ENCODE results near the gene ARSJ.

The ARSJ gene

DNA sequence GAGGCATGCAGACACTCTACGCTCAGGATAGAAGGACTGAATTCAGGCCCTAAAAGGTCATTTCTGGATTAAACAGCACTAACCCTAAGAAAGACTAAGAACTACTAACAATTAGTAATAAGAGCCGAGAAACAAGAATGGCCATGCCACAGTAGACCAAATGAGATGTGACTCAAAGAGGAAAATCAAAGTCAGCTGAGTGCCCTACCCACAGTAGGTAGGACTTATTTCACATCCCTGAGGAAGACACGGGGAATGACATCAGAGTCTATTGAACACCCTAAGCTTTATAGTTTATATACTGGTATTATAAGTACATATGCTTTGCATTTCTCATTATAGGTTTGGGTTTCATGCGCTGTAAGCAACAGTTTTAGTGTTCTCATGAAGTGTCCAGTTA, 2.7 kb upstream of the ARSJ start:
- no peak for DNase-seq

DNA sequence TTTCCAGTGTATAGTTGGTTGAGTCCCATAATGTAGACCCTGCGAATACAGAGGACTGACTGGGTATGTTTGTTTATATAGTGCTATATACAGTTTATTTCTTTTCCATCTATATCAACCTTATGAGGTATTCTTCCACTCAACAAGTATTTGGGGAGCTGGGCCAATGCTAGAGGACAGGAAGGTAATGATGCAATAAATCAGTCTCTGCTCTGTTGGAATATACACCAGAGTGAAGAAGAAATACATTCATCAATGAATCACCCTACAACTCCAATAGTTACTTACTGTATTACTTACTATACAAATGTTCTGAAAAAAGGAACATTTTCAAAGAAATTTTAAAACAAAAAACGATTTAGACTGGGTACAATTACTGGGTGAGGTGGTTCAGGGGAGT, 2.1 kb upstream of the ARSJ start:
- no peak for DNase-seq

DNA sequence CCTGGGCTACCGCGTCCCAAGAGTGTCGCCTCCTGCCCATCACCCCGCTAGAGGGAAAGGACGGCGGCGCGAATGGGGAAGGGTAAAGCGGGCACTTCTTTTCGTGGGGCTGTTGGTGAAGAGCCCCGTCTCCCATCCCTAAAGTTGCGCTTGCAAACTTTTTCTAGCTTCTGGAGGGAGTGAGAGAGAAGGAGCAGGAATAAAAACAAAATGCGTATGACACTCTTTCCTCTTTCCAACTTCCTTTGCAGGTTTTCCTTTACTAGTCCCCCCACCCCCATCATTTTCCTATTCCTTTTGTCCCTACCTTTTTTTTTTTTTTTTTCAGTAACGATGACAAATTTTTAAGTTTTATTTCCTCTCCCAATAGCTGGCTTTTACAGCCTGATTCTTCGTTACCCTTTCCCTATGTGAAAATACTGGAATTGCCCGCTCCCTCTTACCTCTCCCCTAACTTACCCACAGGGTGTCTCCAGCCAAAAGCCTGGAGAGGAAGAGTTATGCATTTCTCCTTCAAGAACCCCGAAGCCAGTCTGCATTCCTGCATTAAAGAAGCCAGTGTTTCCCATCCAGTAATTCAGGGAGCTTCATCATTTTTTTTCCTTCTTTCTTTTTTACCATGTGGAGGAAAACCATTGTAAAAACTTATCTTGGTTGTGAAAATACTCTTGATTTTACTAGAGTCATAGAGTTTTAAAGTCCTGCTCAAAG, 613 bp upstream of the ARSJ start:
- DNase-seq = no peak

DNA sequence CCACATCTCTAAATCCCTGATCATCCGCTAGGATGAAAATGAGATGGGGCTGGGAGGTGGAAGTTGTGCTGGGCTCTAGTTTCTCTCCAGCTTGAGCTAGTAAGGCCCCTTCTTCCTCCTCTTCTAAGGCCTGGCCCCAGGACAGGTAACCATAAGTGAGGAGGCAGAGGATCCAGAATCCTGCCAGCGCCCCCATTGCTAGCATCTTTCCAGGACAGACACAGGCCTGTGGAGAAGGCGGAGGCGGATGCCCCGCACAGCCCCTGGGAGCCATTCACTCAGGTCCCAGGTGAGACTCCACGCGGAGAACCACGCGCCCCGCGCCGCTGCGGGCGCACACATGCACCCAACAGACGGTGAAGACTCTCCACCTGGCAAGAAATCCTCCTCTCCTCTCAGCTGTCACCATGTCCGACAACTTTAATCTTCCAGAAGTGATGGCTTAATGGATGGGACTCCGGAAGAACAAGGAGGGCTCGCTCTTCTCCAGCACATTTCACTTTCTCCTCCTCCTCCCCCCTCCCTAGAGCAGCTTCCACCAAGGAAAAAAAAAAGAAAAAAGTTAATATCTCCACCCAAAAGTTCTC, 793 bp downstream of the ARSJ start:
- DNase-seq = peak in 1 of 2 experiments; percentile 52

DNA sequence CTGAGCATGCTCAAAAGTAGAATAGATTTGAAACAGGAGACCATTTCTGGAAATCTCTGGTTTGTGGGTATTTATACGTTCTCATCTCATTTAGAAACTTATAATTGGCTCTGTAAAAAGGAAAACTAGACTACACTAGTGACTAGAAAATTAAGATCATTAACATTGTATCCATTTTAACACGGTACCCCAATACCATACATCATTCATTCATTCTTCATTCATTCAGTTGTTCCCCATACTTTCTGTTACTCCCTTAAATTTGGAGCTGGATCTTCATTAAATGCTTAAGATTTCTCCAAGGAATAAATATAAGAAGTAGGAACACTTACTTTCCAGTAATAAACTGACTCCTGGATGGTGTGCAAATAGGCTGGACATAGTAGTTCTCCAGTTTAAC, 1.3 kb downstream of the ARSJ start:
- no peak for DNase-seq

DNA sequence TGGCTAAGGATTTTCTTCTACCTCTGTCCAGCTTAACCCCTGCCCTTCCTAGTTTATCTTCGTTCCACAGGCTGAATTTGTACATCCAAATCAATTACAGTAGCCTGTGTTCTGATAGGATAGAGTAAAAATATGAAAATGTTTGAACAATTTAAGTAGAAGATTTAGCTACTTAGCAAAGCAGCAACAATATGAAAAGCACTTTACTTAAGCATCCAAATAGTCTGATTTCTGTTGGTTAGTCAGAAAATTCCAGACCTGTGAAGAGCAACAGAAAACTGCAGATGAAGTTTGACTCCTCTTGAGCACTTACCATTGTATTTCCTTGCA, 2.0 kb downstream of the ARSJ start:
- no peak for DNase-seq

DNA sequence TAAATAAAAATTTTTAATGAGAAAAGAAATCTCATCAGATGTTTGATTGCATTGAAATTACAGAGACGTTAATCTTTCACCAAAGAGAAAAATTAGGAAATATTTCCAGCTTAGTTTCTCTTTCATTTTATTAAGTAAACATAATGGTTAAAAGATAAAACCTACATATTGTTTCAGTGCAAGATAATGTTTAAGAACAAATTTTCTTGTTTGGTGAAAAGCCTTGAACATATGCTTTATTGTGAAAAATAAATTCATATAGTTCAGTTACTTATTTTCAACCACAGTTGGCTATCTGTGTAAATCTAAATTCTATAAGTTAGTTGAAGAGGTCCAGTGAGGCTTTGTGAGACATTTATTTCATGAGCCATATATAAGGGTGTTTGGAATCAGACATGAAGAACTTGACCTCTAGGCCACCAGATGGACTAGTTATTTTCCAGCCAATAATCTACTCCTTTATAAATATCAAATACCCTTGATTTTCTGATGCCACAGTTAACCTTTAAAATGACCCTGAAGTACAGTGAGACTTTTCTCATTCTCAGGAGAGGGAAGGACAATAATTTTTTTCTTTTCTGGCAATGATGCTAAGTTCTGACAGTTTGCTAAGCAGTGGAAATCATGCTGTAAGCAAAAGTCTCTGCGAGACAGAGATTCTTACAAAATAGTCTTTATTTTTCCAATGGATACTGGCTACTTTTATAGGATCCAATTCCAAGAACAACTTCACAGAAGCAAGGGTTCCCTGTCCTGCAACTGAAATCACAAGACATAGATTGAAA, 2.5 kb downstream of the ARSJ start:
- DNase-seq = no peak

DNA sequence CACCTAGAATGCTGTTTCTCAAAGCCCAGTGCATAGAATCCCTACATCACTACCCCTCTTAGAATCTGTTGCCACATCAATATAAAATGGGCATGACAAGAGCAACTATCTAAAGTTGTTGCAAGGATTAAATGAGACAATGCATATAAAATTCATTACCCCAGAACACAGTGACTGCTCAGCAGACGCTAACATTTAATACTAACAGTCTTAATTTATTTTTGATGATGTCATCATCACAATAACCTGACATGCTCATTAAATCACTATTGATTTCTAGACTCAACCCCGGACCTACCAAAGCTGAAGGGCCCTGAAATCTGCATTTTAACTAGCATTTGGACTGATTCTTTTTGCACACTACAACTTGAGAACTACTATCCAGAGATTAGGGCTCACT, 3.9 kb downstream of the ARSJ start:
- DNase-seq = no peak

DNA sequence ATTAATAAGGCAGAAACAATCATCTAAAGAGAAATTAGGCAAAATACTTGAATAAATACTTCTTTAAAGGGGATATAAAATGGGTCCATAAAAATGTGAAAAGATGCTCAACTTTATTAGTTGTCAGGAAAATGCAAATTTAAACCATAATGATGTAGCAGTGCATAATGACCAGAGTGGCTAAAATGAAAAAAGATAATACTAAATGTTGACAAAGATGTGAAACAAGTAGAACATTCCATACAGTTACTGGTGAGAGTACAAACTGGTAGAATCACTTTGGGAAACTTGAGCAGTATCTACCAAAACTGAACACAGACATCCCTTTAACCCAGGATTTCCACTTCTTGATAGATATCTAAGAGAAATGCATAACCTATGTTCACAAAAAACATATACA, 5.0 kb downstream of the ARSJ start:
- no peak for DNase-seq

DNA sequence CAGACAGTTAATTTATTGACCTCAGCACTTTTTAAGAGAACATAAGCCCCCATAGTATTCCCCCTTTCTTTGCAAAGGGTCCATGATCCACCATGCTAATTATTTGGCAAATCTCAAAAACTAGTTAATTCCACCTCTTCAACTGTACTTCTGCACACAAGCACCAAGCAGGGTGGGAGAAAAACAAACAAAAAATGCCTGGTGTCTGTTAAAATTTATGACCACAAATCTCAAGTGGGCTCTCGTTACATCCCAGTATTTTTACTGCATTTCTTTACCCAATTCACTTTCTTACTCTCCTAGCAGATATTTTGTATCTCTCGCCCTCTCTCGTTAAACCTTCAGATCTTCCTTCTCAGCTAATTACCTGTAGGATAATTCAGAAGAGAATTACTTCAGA, 6.1 kb downstream of the ARSJ start:
- DNase-seq = no peak

DNA sequence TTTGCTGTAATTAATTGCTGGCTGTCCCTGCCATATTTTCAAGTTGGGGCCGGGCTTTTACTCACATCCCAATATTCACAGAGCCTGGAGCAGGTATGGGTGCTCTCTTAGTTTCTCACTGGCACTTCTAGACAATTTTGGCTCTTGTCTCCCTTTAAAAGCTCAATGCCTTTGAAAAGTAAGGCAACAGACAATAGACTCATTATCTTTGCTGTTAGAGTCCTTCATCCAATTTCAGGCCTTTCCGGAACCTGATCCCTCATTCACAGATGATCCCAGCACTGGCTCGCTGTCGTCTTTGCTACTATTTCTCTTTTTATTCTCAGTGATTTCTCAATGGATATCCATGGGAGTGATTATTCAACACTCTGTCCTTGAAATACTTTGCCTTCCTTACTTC, 6.7 kb downstream of the ARSJ start:
- DNase-seq = no peak

DNA sequence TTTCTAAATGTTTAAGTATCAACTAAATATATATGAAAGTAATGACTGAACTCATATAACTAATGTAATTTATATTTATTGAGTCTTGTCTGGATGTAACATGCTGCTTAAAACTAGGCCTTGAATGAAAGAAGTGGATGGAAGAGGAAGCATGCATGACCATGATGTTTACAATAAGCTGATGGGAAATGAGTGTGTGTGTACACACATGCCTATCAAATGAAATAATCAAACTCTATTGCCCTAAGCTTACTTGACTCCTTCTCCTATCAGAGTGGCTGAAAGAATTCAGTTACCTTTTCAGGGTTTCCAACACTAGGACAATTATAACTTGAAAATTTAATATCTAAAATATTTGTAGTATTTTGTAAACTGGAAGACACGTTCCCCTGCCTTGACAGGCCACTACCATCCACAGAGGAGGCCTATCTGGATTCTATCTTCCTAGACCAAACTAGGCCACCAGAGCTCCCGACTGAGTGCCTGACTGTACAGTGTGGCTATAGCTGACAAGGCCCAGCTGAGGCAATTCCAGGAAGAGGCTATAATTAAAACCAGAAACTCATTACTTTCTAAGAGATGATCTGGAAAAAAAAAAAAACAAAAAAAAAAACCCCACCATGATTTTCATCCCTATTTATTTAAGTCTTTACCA, 7.6 kb downstream of the ARSJ start:
- no peak for DNase-seq

DNA sequence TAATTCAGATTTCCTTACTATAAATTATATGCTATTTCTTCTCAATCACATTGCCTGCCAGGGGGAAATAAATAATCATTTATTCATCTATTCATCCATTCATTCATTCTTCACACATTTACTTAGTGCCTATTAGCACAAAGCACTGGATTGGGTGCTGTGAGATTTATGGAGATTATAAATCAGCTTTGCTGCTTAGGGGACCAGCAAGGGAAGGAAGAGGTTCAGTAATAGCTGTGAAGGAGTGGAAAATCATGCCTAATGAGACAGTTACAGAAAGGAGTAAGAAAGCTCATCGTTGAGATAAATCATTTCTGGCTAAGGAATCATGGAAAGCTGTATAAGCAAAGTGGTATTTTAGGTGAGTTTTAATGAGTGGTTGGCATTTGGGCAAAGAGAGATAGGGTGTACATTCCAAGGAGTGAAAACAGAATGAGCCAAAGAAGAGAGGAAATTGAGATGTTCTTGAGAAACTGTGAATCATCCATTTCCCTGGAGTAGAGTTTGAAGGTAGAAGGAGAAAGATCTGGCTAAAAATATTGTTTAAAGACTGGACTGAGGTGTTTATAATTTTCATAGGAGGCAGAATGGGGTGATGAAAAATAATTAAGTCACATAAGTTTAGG, 9.6 kb downstream of the ARSJ start:
- DNase-seq = no peak

DNA sequence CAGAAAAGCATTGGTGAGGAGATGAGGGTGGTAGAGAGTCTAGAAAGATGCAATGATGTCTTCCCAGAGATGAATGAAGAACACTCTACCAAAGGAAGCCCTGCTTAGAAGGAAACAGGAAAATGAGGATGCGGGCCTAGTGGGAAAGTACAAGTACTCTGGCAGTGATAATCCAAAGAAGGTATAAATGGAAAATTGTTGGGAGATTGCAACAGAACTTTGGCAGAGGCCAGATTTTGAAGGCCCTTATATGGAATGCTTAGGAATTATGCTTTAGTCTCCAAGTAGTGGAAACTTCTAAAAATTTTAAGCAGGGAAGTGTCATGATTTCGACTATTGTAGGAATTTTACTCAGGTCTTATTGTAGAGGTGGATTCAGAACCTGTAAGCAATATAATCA, 11.0 kb downstream of the ARSJ start:
- DNase-seq = no peak

DNA sequence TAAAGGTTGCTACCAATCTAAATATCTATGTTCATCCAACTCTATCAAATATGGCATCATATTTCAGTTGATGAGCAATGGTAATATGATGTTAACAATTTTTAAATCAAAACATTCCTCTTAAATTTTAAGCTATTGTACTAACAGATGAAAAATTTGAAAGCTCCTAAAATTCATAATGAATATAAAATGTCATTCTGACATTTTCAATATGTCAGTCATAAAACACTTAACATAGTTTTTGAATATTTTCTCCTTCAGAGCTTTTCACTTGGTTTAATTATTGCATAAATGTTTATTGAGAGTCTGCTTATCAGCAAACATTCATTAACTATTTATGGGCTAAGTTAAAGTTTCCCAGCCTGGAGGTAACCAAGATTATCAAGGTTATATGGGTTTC, 11.8 kb downstream of the ARSJ start:
- DNase-seq = no peak

DNA sequence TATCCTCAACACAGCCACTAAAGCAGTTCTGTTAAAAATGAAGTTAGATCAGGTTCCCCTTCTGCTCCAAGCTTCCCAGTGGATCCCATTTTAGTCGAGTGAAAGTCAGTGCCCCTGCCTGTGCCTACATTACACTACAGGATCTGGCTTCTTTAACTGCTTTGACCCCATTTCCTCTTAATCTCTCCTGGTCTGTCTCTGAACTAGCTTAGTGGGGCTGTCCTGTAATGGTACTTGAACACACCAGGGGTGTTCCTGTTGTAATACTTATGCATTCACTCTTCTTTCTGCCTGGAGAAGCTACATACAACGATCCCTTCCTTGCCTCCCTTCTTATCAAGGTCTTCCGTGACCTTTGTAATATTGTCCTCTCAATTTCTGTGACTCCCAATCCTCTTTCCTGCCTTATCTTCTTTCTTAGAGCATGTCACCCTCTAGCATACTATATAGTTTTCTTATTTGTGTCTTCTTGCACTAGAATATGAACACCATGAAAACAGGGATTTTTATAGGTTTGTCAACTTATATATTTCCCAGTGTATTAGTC, 16.7 kb downstream of the ARSJ start:
- DNase-seq = no peak

DNA sequence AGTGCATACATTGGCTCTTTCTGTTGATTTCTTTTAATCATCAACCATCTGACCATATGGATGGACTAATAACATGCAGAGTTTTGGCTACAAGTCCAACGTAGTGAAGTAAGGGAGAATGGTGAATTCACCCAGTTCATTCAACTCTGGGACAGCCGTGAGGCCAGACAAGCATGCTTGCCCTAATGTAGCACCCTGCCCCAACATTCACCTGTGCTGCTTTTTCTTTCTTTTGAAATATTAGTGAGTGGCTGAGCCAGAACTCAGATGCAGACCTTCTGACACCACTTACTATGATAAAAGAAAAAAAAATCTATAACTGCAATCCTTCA, 17.5 kb downstream of the ARSJ start:
- DNase-seq = no peak

DNA sequence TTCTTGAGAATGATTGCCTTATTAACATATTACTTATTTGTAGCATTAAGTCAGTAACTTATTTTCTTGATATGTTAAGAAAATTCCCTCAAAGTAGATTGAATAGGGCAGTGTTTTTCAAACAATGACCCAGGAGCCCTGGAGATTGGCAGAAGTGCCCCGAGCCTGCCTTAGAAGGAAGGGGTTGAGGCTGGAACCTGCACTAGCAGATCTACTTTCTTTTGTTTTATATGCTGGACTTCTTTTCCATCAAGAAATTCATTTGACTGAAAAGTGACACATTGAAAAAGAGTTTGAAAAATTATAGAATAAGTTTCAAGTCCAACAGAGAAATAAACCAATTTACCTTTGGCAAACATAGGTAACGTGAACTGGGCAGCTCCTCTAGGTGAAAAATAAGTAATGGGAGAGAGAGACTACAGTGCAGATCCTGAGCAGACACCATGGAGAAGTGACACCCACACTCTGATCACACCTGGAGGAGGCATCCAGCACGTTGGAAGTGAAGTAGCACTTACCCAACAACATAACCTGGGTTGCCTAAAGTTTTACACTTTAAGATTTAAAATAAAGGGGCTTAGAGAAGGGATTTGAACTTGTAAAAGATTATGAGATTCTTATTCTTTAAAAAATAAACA, 18.6 kb downstream of the ARSJ start:
- no peak for DNase-seq

DNA sequence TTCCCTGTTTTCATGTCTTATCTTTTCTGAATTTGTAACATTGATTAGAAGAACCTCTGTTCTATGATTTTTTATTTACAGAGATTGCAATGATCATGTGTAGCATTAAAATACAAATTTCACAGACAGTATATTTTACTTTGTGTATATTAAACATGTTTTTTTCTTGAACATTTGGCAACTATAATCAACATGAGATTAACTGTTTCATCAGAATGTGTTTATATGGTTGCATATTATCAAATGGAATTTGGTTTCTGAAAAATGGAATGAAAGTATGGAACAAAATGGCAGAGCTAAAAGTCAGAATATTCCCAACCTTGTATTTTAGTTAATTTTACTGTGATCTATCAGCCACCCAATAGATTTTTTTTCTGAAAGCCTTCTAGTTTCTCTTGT, 19.9 kb downstream of the ARSJ start:
- DNase-seq = no peak

DNA sequence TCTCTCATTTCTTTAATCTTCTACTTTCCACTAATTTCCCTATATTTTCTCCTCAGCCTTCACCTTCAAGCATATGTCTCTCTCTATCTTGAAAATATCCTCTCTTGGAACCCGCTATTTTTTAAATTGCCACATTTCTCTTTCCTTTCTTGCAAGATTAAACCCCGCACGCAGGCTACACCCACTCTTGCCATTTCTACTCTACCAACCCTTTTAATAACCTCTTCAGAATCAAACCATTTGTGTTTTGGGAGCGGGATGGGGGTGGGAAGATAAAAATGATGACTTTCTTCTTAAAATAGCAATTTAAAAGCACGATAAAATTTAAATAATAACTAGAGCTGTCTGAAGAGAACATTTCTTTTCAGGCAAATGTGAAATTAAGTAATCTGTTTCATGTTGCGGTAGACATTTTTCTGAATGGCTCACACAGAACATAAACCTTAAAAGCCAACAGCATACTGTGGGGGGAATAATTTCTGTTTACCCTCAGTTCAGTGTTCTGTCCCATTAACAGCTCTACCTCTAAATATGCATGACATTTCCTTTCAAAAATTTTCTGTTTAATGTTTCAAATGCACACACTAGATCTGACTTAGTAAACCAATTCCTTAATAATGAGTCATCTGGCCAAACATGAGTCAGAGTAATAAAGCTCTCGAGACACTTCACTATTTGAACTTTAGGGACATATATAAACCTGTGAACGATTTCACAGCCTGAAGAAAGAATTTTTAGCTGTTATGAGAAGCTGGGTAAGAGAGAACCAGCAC, 20.5 kb downstream of the ARSJ start:
- no peak for DNase-seq

DNA sequence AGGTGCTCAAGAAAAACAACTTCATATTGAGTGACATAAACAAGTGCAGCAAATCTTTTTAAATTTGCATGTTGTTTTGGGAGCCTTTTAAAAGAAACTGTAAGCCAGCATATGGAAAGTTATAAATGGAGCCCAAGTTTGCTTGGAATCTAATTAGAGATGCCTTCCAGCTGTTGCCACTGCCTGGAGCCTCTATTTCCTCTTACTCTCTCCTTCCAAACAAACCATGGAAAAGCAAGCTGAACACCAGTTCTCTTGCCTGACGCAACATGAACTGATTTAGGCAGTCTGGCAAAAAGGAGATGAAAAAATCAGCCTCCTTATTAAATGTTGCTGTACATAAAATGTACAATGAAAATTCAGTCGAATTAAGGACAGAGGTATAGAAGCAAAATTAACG, 21.5 kb downstream of the ARSJ start:
- no peak for DNase-seq

DNA sequence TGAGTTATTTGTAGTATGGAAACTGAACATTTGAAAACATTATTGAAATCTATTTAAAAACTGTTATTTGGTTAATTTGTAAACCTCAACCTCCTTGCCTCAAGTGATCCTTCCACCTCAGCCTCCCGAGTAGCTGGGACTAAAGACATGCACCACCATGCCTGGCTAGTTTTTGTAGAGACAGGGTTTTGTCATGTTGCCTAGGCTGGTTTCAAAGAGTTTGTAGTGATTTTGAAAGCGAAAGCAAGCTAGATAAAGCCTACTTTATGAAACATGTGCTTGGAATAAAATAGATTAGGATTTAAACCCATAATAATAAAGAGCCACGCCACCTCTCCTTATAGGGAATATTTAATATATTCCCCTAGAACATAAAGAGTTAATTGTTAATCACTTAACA, 23.5 kb downstream of the ARSJ start:
- DNase-seq = no peak
